Kidney (tissue), 14 donors: Measurements from ENCODE around the gene DUS2. TPM values are rescaled to one million over a fixed set of nuclear protein-coding genes. Genes with fewer than 3 reads are reported as not detected.

Experiments used
- DNase-seq, 5 donors: peaks; one replicate each; pipeline ENCODE4 v3.0.0-alpha.2; 2013 to 2020
- FAIRE-seq: peaks from 2 replicates; lab custom pipeline; 2012; peaks lifted over from hg19 to GRCh38; lab: Jason Lieb, UNC
- H3K27ac ChIP-seq, 2 donors: one replicate each; pipeline ENCODE4 v1.7.0; 2013; ENCODE audit warnings: low read depth in 2 of 2, low read length in 2 of 2, inconsistent platforms in 1 of 2
- H3K27me3 ChIP-seq: one replicate; pipeline ENCODE4 v1.7.1; 2013; ENCODE audit warnings: low read length, inconsistent platforms; ENCODE audit not compliant: control insufficient read depth, insufficient read depth
- H3K36me3 ChIP-seq, 3 donors: one replicate each; pipeline versions ENCODE4 v1.7.0 to v1.7.1; 2013; ENCODE audit warnings: low read length in 3 of 3, control low read depth in 1 of 3, inconsistent platforms in 1 of 3; ENCODE audit not compliant: insufficient read depth in 3 of 3, control insufficient read depth in 2 of 3
- H3K4me1 ChIP-seq, 3 donors: one replicate each; pipeline versions ENCODE4 v1.7.0 to v1.7.1; 2013; ENCODE audit warnings: low read length in 3 of 3, inconsistent platforms in 1 of 3, low read depth in 1 of 3; ENCODE audit not compliant: control insufficient read depth in 2 of 3, insufficient read depth in 2 of 3
- H3K4me3 ChIP-seq, 3 donors: one replicate each; pipeline versions ENCODE4 v1.7.0 to v1.8.1; 2013; ENCODE audit warnings: low read length in 3 of 3, control low read depth in 1 of 3, inconsistent platforms in 1 of 3
- H3K9ac ChIP-seq, 3 donors: one replicate each; pipeline versions ENCODE4 v1.7.0 to v1.7.1; 2013; ENCODE audit warnings: low read length in 3 of 3, control low read depth in 1 of 3, inconsistent platforms in 1 of 3
- H3K9me3 ChIP-seq, 3 donors: one replicate each; pipeline versions ENCODE4 v1.7.0 to v1.7.1; 2013; ENCODE audit warnings: low read length in 3 of 3, control low read depth in 1 of 3, inconsistent platforms in 1 of 3; ENCODE audit not compliant: control insufficient read depth in 2 of 3, insufficient read depth in 1 of 3
- CTCF ChIP-seq: IDR thresholded peaks from 3 replicates; pipeline ENCODE4 v1.5.1; 2012; ENCODE audit warnings: mild to moderate bottlenecking, moderate library complexity, borderline replicate concordance; ENCODE audit not compliant: insufficient read depth; ENCODE audit errors: extremely low read depth
- intact Hi-C: fragments of 100-400 bp; cut with DNase I; formaldehyde crosslinking; loops from one replicate; pipeline ENCODE4 v1.11.1; 2022
- polyA plus RNA-seq: library from polyadenylated mRNA; stranded (reverse); fragments of 350-450 nt; fragmentation: Illumina TruSeq; extraction: RNeasy Lipid Tissue Mini Kit (QIAGEN cat#74804); gene quantifications from one replicate; pipeline ENCODE4 v1.2.3, GENCODE V29; 2014; ENCODE audit warnings: low read depth, low replicate concordance; ENCODE audit not compliant: insufficient read depth
- total RNA-seq: library from RNA; stranded (reverse); fragmentation: NEBNext Ultra II Directional; extraction: Animal tissue kit (Norgen Biotek cat#: 25700); gene quantifications from one replicate; pipeline ENCODE4 v1.2.1, GENCODE V29; 2021
- donor health status: control.
- donor health status: control.
- donor health status: control.
- donor health status: control.
- donor health status: control.
- donor health status: DM: yes; HTN: yes; CAD: no.
- donor health status: Normal renal cell carcinoma (clear cell type).

Gene DUS2
- total and polyA plus RNA-seq, 2 donors from 2014 or later: 12.1 to 12.5 TPM

- peaks cover 0 to 13% (median 4%) of the 10 kb centered on the region in 3 donors for H3K4me1 ChIP-seq
- H3K27ac ChIP-seq: peak overlapping the region in 1 of 2 donors; percentile 20
- H3K27me3 ChIP-seq: no peaks in the 10 kb centered on the region
- FAIRE-seq: no peak
- peak; percentile 59 to 76 (median 61) for DNase-seq
- peak; percentile 73 for TF ChIP-seq CTCF
- no peaks in the 10 kb centered on the region for H3K9me3 ChIP-seq
- H3K9ac ChIP-seq: no peak overlapping the region
- intact Hi-C loops: no loop called here
- H3K4me3 ChIP-seq: no peak overlapping the region
- H3K36me3 ChIP-seq: peaks cover 0 to 6% (median 0%) of the 10 kb centered on the region in 3 donors
Observed at GRCh38 chr16:68064791-68065365, 41.8 kb downstream of the DUS2 start.

GRCh38 chr16:68065716-68066305, 42.7 kb downstream of the DUS2 start:
- peaks cover 0 to 14% (median 5%) of the 10 kb centered on the region in 3 donors for H3K4me1 ChIP-seq
- FAIRE-seq (no peak), DNase-seq (peak in 1 of 5 donors; percentile 1)
- no peak overlapping the region for H3K9ac ChIP-seq
- H3K4me3 ChIP-seq: no peak overlapping the region
- peaks cover 0 to 6% (median 0%) of the 10 kb centered on the region in 3 donors for H3K36me3 ChIP-seq
- intact Hi-C loops: no loop called here
- H3K27me3 ChIP-seq: no peaks in the 10 kb centered on the region
- H3K9me3 ChIP-seq: no peaks in the 10 kb centered on the region
- no peak overlapping the region for H3K27ac ChIP-seq
- TF ChIP-seq CTCF: no peak

- Histone ChIP-seq H3K4me3 (no peak overlapping the region), H3K27ac (no peak overlapping the region), H3K36me3 (peaks cover 0 to 9% (median under 1%) of the 10 kb centered on the region in 3 donors), H3K9me3 (no peaks in the 10 kb centered on the region), H3K27me3 (no peaks in the 10 kb centered on the region), H3K9ac (no peak overlapping the region), H3K4me1 (peaks cover 0 to 14% (median 6%) of the 10 kb centered on the region in 3 donors)
- no peak for FAIRE-seq
- intact Hi-C loops: no loop called here
- TF ChIP-seq CTCF: no peak
- DNase-seq: no peak
Observed at GRCh38 chr16:68066763-68067162, 43.7 kb downstream of the DUS2 start.
